ENCODE measurements around the gene FAM241A. TPM values are rescaled to one million over a fixed set of nuclear protein-coding genes. Genes with fewer than 3 reads are reported as not detected.
"Not testable (repeated sequence)": the region's sequence is repeated elsewhere in the genome, so short reads cannot be mapped to it uniquely, and the experiment has no call there.

The FAM241A gene
- total RNA-seq, 2 donors from 2014 or later = 2.0 to 2.6 TPM

GRCh38 chr4:112105201-112105969 is 39.9 kb upstream of the FAM241A start:
- Histone ChIP-seq H3K36me3 (replicated peaks in 1 of 2; ENCODE audit: insufficient read depth in 1 of 2, low read depth in 2 of 2) (no peaks in the 10 kb centered on the region), H3K9me3 (no peaks in the 10 kb centered on the region), H3K27ac (no peak overlapping the region), H3K27me3 (no peaks in the 10 kb centered on the region), H3K4me1 (no peaks in the 10 kb centered on the region), H3K4me3 (no peak overlapping the region)
- intact Hi-C loops (cut with DNase I) = loop anchor here (10.0 kb wide), 1 partner anchor 499 kb away; no protein-coding TSS in a partner anchor
- DNase-seq (no peak), ATAC-seq (no peak)
- WGBS, 2 donors = 67 to 77% methylated on average over 2 of the region's 2 CpGs
- no peak for TF ChIP-seq CTCF (IDR thresholded peaks at IDR 0.05)
- TF ChIP-seq POLR2A (IDR thresholded peaks at IDR 0.05) = no peak

- peak overlapping the region in 1 of 4 donors; percentile 11 for H3K27ac ChIP-seq
- DNase-seq = peak in 1 of 4 donors; percentile 14
- WGBS, 2 donors = 41 to 47% methylated on average over 3 of the region's 3 CpGs
Measured at GRCh38 chr4:112109360-112110058, 35.7 kb upstream of the FAM241A start.

GRCh38 chr4:112110059-112110425 is 35.2 kb upstream of the FAM241A start:
- Histone ChIP-seq H3K27me3 (no peaks in the 10 kb centered on the region), H3K36me3 (replicated peaks in 1 of 2; ENCODE audit: insufficient read depth in 1 of 2, low read depth in 2 of 2) (no peaks in the 10 kb centered on the region), H3K27ac (no peak overlapping the region), H3K4me3 (no peak overlapping the region), H3K9me3 (no peaks in the 10 kb centered on the region), H3K4me1 (peaks cover 22% of the 10 kb centered on the region)
- WGBS, 2 donors = 55 to 63% methylated on average over 1 of the region's 1 CpG
- TF ChIP-seq CTCF (IDR thresholded peaks at IDR 0.05) = no peak
- TF ChIP-seq POLR2A (IDR thresholded peaks at IDR 0.05) = no peak
- no peak for DNase-seq
- no peak for ATAC-seq
- intact Hi-C loops (cut with DNase I) = no loop called here

More at GRCh38 chr4:112109360-112110058, 35.7 kb upstream of the FAM241A start:
- no peaks in the 10 kb centered on the region for H3K36me3 ChIP-seq (replicated peaks in 1 of 2; ENCODE audit: insufficient read depth in 1 of 2, low read depth in 2 of 2)
- ATAC-seq = no peak
- H3K4me1 ChIP-seq = peaks cover 22% of the 10 kb centered on the region
- H3K4me3 ChIP-seq = no peak overlapping the region
- intact Hi-C loops (cut with DNase I) = loop anchor here (10.0 kb wide), 1 partner anchor 495 kb away; no protein-coding TSS in a partner anchor
- TF ChIP-seq POLR2A (IDR thresholded peaks at IDR 0.05) = no peak
- no peak for TF ChIP-seq CTCF (IDR thresholded peaks at IDR 0.05)
- H3K9me3 ChIP-seq = no peaks in the 10 kb centered on the region
- no peaks in the 10 kb centered on the region for H3K27me3 ChIP-seq

- no peaks in the 10 kb centered on the region for H3K27me3 ChIP-seq
- H3K9me3 ChIP-seq = no peaks in the 10 kb centered on the region
- no peak for DNase-seq
- no peak overlapping the region for H3K27ac ChIP-seq
- TF ChIP-seq CTCF (IDR thresholded peaks at IDR 0.05) = no peak
- no peak for TF ChIP-seq POLR2A (IDR thresholded peaks at IDR 0.05)
- intact Hi-C loops (cut with DNase I) = no loop called here
- H3K4me3 ChIP-seq = no peak overlapping the region
- peaks cover 22% of the 10 kb centered on the region for H3K4me1 ChIP-seq
- no peak for ATAC-seq
- WGBS, 2 donors = 87 to 91% methylated on average over 1 of the region's 1 CpG
- no peaks in the 10 kb centered on the region for H3K36me3 ChIP-seq (replicated peaks in 1 of 2; ENCODE audit: insufficient read depth in 1 of 2, low read depth in 2 of 2)
Measured at GRCh38 chr4:112111306-112111705, 33.9 kb upstream of the FAM241A start.

GRCh38 chr4:112112095-112112494 is 33.2 kb upstream of the FAM241A start:
- H3K4me1 ChIP-seq = peaks cover 22% of the 10 kb centered on the region
- H3K36me3 ChIP-seq (replicated peaks in 1 of 2; ENCODE audit: insufficient read depth in 1 of 2, low read depth in 2 of 2); H3K9me3 ChIP-seq; intact Hi-C loops (cut with DNase I); H3K27me3 ChIP-seq; H3K4me3 ChIP-seq; ATAC-seq; DNase-seq: not testable (repeated sequence)
- 93 to 95% methylated on average over 7 of the region's 7 CpGs for WGBS, 2 donors
- H3K27ac ChIP-seq = peak overlapping the region in 2 of 4 donors; percentile 13 to 40

Data from body of pancreas (tissue), 4 donors.